H9 (cell line): ENCODE results near the gene PITX1. TPM values are rescaled to one million over a fixed set of nuclear protein-coding genes. Genes with fewer than 3 reads are reported as not detected.

Experiments used
- DNase-seq: peaks from one replicate; pipeline ENCODE4 v3.0.0-alpha.2; 2017
- H2AFZ ChIP-seq: one replicate; pipeline ENCODE4 v1.6.1; 2013; ENCODE audit warnings: mild to moderate bottlenecking, low read length, control low read depth, moderate library complexity
- H2AK5ac ChIP-seq: 2 replicates; pipeline ENCODE4 v1.6.1; 2013; ENCODE audit warnings: low read length, control low read depth, mixed read lengths; ENCODE audit not compliant: insufficient read length
- H2BK120ac ChIP-seq: one replicate; pipeline ENCODE4 v1.6.1; 2013; ENCODE audit warnings: low read depth, mild to moderate bottlenecking, low read length, control low read depth, inconsistent platforms; ENCODE audit not compliant: poor library complexity, severe bottlenecking
- H2BK12ac ChIP-seq: 2 replicates; pipeline ENCODE4 v1.6.1; 2013; ENCODE audit warnings: low read length, control low read depth, mixed read lengths, low read depth; ENCODE audit not compliant: insufficient read length
- H2BK15ac ChIP-seq: 2 replicates; pipeline ENCODE4 v1.6.1; 2013; ENCODE audit warnings: low read depth, low read length, control low read depth
- H2BK20ac ChIP-seq: one replicate; pipeline ENCODE4 v1.6.1; 2013; ENCODE audit warnings: low read depth, mild to moderate bottlenecking, low read length, control low read depth, inconsistent platforms; ENCODE audit not compliant: poor library complexity, severe bottlenecking
- H2BK5ac ChIP-seq: 2 replicates; pipeline ENCODE4 v1.6.1; 2013; ENCODE audit warnings: low read length, control low read depth, mixed read lengths; ENCODE audit not compliant: insufficient read length
- H3K14ac ChIP-seq: 2 replicates; pipeline ENCODE4 v1.6.1; 2013; ENCODE audit warnings: low read length, control low read depth; ENCODE audit not compliant: insufficient read depth
- H3K18ac ChIP-seq: 2 replicates; pipeline ENCODE4 v1.6.1; 2013; ENCODE audit warnings: low read depth, mild to moderate bottlenecking, mixed read lengths, low read length, control low read depth; ENCODE audit not compliant: insufficient read length
- H3K23ac ChIP-seq: 2 replicates; pipeline ENCODE4 v1.6.1; 2013; ENCODE audit warnings: low read length, control low read depth, mixed read lengths, low read depth; ENCODE audit not compliant: insufficient read length
- H3K23me2 ChIP-seq: 2 replicates; pipeline ENCODE4 v1.6.1; 2013; ENCODE audit warnings: low read depth, mild to moderate bottlenecking, mixed read lengths, low read length, control low read depth; ENCODE audit not compliant: insufficient read length, poor library complexity, severe bottlenecking
- H3K27ac ChIP-seq: 2 replicates; pipeline ENCODE4 v1.5.1; 2013; ENCODE audit warnings: low read length, control low read depth, mixed read lengths, low read depth; ENCODE audit not compliant: insufficient read length
- H3K27me3 ChIP-seq: 2 replicates; pipeline ENCODE4 v1.6.1; 2013; ENCODE audit warnings: low read length, control low read depth, inconsistent platforms; ENCODE audit not compliant: insufficient read depth
- H3K4ac ChIP-seq: 2 replicates; pipeline ENCODE4 v1.6.1; 2013; ENCODE audit warnings: low read depth, mild to moderate bottlenecking, control low read depth, inconsistent platforms, low read length, moderate library complexity
- H3K4me1 ChIP-seq: 2 replicates; pipeline ENCODE4 v1.6.1; 2013; ENCODE audit warnings: low read length, control low read depth, inconsistent platforms; ENCODE audit not compliant: insufficient read depth
- H3K4me2 ChIP-seq: 2 replicates; pipeline ENCODE4 v1.6.1; 2013; ENCODE audit warnings: low read length, control low read depth, mixed read lengths; ENCODE audit not compliant: insufficient read length, insufficient read depth
- H3K56ac ChIP-seq: 2 replicates; pipeline ENCODE4 v1.6.1; 2013; ENCODE audit warnings: low read depth, mild to moderate bottlenecking, mixed read lengths, low read length, control low read depth; ENCODE audit not compliant: insufficient read length
- H3K79me1 ChIP-seq: 2 replicates; pipeline ENCODE4 v1.6.1; 2013; ENCODE audit warnings: low read depth, mild to moderate bottlenecking, moderate library complexity, low read length, control low read depth, inconsistent platforms; ENCODE audit not compliant: insufficient read depth, poor library complexity, severe bottlenecking
- H3K79me2 ChIP-seq: 2 replicates; pipeline ENCODE4 v1.6.1; 2013; ENCODE audit warnings: low read length, control low read depth, inconsistent platforms; ENCODE audit not compliant: insufficient read depth
- H3K9ac ChIP-seq: 2 replicates; pipeline ENCODE4 v1.6.1; 2013; ENCODE audit warnings: low read length, control low read depth, mixed read lengths; ENCODE audit not compliant: insufficient read length; ENCODE audit errors: extremely low read depth
- H3K9me3 ChIP-seq: one replicate; pipeline ENCODE4 v1.6.1; 2013; ENCODE audit warnings: low read depth, low read length, inconsistent platforms; ENCODE audit not compliant: control insufficient read depth
- H3T11ph ChIP-seq: one replicate; pipeline ENCODE4 v1.6.1; 2013; ENCODE audit warnings: mild to moderate bottlenecking, low read length, control low read depth, inconsistent platforms
- H4K20me1 ChIP-seq: one replicate; pipeline ENCODE4 v1.6.1; 2013; ENCODE audit not compliant: control insufficient read depth, insufficient read length, insufficient read depth
- H4K5ac ChIP-seq: 2 replicates; pipeline ENCODE4 v1.6.1; 2013; ENCODE audit warnings: low read depth, mild to moderate bottlenecking, mixed read lengths, low read length, control low read depth; ENCODE audit not compliant: insufficient read length
- H4K8ac ChIP-seq: replicated peaks from 2 replicates; pipeline ENCODE4 v1.6.1; 2013; ENCODE audit warnings: low read length, control low read depth, mixed read lengths, low read depth; ENCODE audit not compliant: insufficient read length
- H4K91ac ChIP-seq: 2 replicates; pipeline ENCODE4 v1.6.1; 2013; ENCODE audit warnings: low read depth, mild to moderate bottlenecking, moderate library complexity, mixed read lengths, low read length, control low read depth; ENCODE audit not compliant: insufficient read length
- H3K27ac Mint-ChIP-seq, 3 experiments: 2 replicates in 2 of 3; 3 replicates in 1 of 3; pipeline ENCODE4 v1.8.0; 2020 to 2021; ENCODE audit warnings: mixed read lengths in 3 of 3, mild to moderate bottlenecking in 1 of 3, moderate library complexity in 1 of 3
- H3K27me3 Mint-ChIP-seq: 2 replicates; pipeline ENCODE4 v1.8.0; 2021; ENCODE audit warnings: low read depth, mild to moderate bottlenecking, moderate library complexity, mixed read lengths
- H3K36me3 Mint-ChIP-seq, 3 experiments: 2 replicates in 2 of 3; 3 replicates in 1 of 3; pipeline ENCODE4 v1.8.0; 2020 to 2021; ENCODE audit warnings: low read depth in 3 of 3, mixed read lengths in 3 of 3; ENCODE audit not compliant: insufficient read depth in 1 of 3
- H3K4me1 Mint-ChIP-seq, 2 experiments: 2 replicates each; pipeline ENCODE4 v1.8.0; 2020; ENCODE audit warnings: mixed read lengths in 2 of 2
- H3K4me3 Mint-ChIP-seq, 2 experiments: 2 replicates in 1 of 2; 3 replicates in 1 of 2; pipeline ENCODE4 v1.8.0; 2020 to 2021; ENCODE audit warnings: mild to moderate bottlenecking in 2 of 2, mixed read lengths in 2 of 2, moderate library complexity in 1 of 2
- H3K9me3 Mint-ChIP-seq, 2 experiments: 2 replicates in 1 of 2; 3 replicates in 1 of 2; pipeline ENCODE4 v1.8.0; 2020; ENCODE audit warnings: mild to moderate bottlenecking in 2 of 2, mixed read lengths in 2 of 2, moderate library complexity in 1 of 2
- WGBS: extraction: QIAGEN DNeasy Blood & Tissue Kit; methylation state at CpG from one replicate; pipeline ENCODE4 v1.1.7; 2013; ENCODE audit warnings: missing lambda C conversion rate, low lambda C conversion rate, mixed read lengths; ENCODE audit not compliant: insufficient read length; ENCODE audit errors: extremely low coverage; 5-methylcytosine and 5-hydroxymethylcytosine counted together
- total RNA-seq: library from RNA; stranded (reverse); gene quantifications from 2 replicates; pipeline ENCODE4 v1.2.1, GENCODE V29; 2021
- TF ChIP-seq, protein P1 (sequence below): fragments of 200-600 bp; sonication (generic); conservative IDR thresholded peaks from 3 replicates; pipeline ENCODE4 v1.8.0; 2021; ENCODE audit warnings: antibody characterized with exemption, mild to moderate bottlenecking

The PITX1 gene
- total RNA-seq, 1 experiment from 2014 or later: not detected

DNA sequence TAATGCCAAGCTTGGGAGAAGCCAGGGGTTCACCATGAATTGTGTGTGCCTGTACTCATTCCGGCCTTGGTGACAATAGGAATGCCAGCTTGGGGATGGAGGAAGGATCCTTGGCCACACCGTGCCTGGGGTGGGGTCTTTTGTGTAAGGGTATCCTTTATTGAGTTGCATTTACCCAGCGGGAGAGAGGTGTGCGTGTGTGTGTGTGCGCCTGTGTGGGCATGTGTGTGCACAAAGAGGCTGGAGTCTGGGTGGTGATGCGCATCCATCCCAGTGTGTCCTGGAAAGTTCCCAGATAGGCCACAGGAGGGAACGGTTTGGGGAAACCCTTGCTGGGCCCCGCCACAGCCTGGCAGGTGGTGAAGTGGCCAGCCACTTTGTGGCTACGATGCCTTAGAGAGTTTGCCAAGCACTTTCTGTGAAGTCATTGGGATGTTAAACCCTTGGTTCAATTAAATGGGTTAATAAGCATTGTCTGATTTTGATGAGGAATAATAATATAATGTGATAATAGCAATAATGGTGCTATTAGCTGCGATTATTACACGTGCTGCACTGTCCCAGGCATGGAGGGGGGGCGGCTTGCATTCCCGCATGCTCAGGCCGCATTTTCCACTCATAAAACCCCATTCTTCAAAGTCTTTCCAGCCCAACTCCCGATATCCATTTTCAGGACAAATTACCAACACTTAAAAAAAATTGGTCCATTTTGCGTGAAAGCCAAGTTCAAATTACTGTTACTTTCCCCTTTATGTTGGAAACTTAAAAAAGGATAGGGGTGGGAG is 13.7 kb downstream of the PITX1 start:
- DNase-seq: no peak
- Histone ChIP-seq H2BK120ac (no peak overlapping the region), H3K4ac (no peak overlapping the region), H3K14ac (no peak overlapping the region), H3K9me3 (no peaks in the 10 kb centered on the region), H3K4me2 (no peak overlapping the region), H3K79me1 (no peaks in the 10 kb centered on the region), H3K79me2 (no peaks in the 10 kb centered on the region), H3K23ac (no peak overlapping the region), H3K27me3 (peaks cover 2% of the 10 kb centered on the region; the same call in 1 of the 2 replicates), H2BK15ac (no peak overlapping the region; the same call in 1 of the 2 replicates), H3K27ac (no peak overlapping the region), H2AFZ (no peak overlapping the region), H3K18ac (no peak overlapping the region), H3K9ac (no peak overlapping the region), H4K91ac (no peak overlapping the region), H2BK5ac (no peak overlapping the region), H4K5ac (no peak overlapping the region), H4K8ac (no peak overlapping the region), H3K56ac (no peak overlapping the region), H2BK12ac (no peak overlapping the region), H2BK20ac (no peak overlapping the region), H4K20me1 (no peaks in the 10 kb centered on the region), H3K4me1 (no peaks in the 10 kb centered on the region), H3K23me2 (no peaks in the 10 kb centered on the region), H2AK5ac (no peak overlapping the region), H3T11ph (no peak overlapping the region)
- no peak overlapping the region for H3K4me3 Mint-ChIP-seq
- TF ChIP-seq, protein P1, sequence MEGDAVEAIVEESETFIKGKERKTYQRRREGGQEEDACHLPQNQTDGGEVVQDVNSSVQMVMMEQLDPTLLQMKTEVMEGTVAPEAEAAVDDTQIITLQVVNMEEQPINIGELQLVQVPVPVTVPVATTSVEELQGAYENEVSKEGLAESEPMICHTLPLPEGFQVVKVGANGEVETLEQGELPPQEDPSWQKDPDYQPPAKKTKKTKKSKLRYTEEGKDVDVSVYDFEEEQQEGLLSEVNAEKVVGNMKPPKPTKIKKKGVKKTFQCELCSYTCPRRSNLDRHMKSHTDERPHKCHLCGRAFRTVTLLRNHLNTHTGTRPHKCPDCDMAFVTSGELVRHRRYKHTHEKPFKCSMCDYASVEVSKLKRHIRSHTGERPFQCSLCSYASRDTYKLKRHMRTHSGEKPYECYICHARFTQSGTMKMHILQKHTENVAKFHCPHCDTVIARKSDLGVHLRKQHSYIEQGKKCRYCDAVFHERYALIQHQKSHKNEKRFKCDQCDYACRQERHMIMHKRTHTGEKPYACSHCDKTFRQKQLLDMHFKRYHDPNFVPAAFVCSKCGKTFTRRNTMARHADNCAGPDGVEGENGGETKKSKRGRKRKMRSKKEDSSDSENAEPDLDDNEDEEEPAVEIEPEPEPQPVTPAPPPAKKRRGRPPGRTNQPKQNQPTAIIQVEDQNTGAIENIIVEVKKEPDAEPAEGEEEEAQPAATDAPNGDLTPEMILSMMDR: no peak
- H3K36me3 Mint-ChIP-seq: no peaks in the 10 kb centered on the region
- H3K27me3 Mint-ChIP-seq: peaks cover 86% of the 10 kb centered on the region
- H3K9me3 Mint-ChIP-seq: no peaks in the 10 kb centered on the region
- no peak overlapping the region for H3K27ac Mint-ChIP-seq
- 100% methylated on average over 1 of the region's 16 CpGs for WGBS
- H3K4me1 Mint-ChIP-seq: peaks cover 3% of the 10 kb centered on the region in 2 experiments; a peak in 2 of 4 replicates
